Caco-2 (cell line): Measurements from ENCODE around the gene GNL3. TPM values are rescaled to one million over a fixed set of nuclear protein-coding genes. Genes with fewer than 3 reads are reported as not detected.
A peak's percentile ranks its signal among the peaks of the same experiment; 100 is the strongest.
"Not testable (repeated sequence)": the region's sequence is repeated elsewhere in the genome, so short reads cannot be mapped to it uniquely, and the experiment has no call there.

Experiments used
- BruUV-seq: library from RNA; stranded (reverse); fragments of 400-500 nt; replicated peaks from 2 replicates; lab custom pipeline; 2021; lab: Mats Ljungman, UMichigan
- CTCF ChIA-PET: fragments of 300-600 bp; sonication (Branson Sonifier 250); formaldehyde crosslinking; loops from one replicate; lab custom pipeline; 2022; ENCODE audit warnings: antibody characterized with exemption; lab: Charles Lee
- POLR2A ChIA-PET: fragments of 300-600 bp; sonication (Branson Sonifier 250); formaldehyde crosslinking; loops from one replicate; lab custom pipeline; 2022; ENCODE audit warnings: antibody characterized with exemption; lab: Charles Lee
- DNase-seq, 2 experiments: peaks; one replicate each; pipeline versions ENCODE4 v3.0.0 to v3.0.0-alpha.2; 2020 to 2022
- H3K27me3 ChIP-seq: replicated peaks from 2 replicates; pipeline ENCODE4 v1.6.0; 2011; ENCODE audit warnings: low read length; ENCODE audit not compliant: control insufficient read depth, insufficient read depth
- H3K36me3 ChIP-seq: 2 replicates; pipeline ENCODE4 v1.5.1; 2011; ENCODE audit warnings: low read length; ENCODE audit not compliant: control insufficient read depth, insufficient read depth
- H3K4me1 ChIP-seq: fragments of 250-450 bp; sonication (Bioruptor Pico); 2 replicates; pipeline ENCODE4 v1.5.1; 2020; ENCODE audit warnings: mild to moderate bottlenecking
- H3K4me3 ChIP-seq: 2 replicates; pipeline ENCODE4 v1.5.1; 2011; ENCODE audit warnings: low read depth, mild to moderate bottlenecking, control low read depth, low read length
- H3K9me3 ChIP-seq: fragments of 250-450 bp; sonication (Bioruptor Pico); 2 replicates; pipeline ENCODE4 v1.5.1; 2020; ENCODE audit warnings: mild to moderate bottlenecking, moderate library complexity
- H3K27ac Mint-ChIP-seq: one replicate; pipeline ENCODE4 v1.8.0; 2022; ENCODE audit warnings: mixed read lengths; ENCODE audit not compliant: unreplicated experiment
- H3K27me3 Mint-ChIP-seq: one replicate; pipeline ENCODE4 v1.8.0; 2022; ENCODE audit warnings: mixed read lengths; ENCODE audit not compliant: insufficient read depth, unreplicated experiment
- H3K36me3 Mint-ChIP-seq: one replicate; pipeline ENCODE4 v1.8.0; 2022; ENCODE audit warnings: mild to moderate bottlenecking, mixed read lengths; ENCODE audit not compliant: insufficient read depth, unreplicated experiment
- H3K4me1 Mint-ChIP-seq: one replicate; pipeline ENCODE4 v1.8.0; 2022; ENCODE audit warnings: low read depth, mixed read lengths; ENCODE audit not compliant: unreplicated experiment
- H3K4me3 Mint-ChIP-seq: one replicate; pipeline ENCODE4 v1.8.0; 2022; ENCODE audit warnings: mild to moderate bottlenecking, moderate library complexity, mixed read lengths; ENCODE audit not compliant: unreplicated experiment
- H3K9me3 Mint-ChIP-seq: one replicate; pipeline ENCODE4 v1.8.0; 2022; ENCODE audit warnings: mixed read lengths; ENCODE audit not compliant: unreplicated experiment
- intact Hi-C: fragments of 100-400 bp; cut with micrococcal nuclease; formaldehyde crosslinking; loops from one replicate; pipeline ENCODE4 v1.10.0; 2022; ENCODE audit not compliant: unreplicated experiment
- total RNA-seq: library from RNA; stranded (reverse); gene quantifications from 2 replicates; pipeline ENCODE4 v1.2.3, GENCODE V29; 2022
- TF ChIP-seq, protein P1 (sequence below), 2 experiments: fragments of 200-600 bp in 1 of 2; IDR thresholded peaks; 1 replicate in 1 of 2; 2 replicates in 1 of 2; pipeline versions ENCODE4 v1.5.1 to v1.8.0; 2011 to 2022; ENCODE audit warnings: antibody characterized with exemption in 1 of 2, control low read depth in 1 of 2, inconsistent platforms in 1 of 2, low read depth in 1 of 2, low read length in 1 of 2, mild to moderate bottlenecking in 1 of 2, moderate library complexity in 1 of 2; ENCODE audit not compliant: insufficient read depth in 1 of 2, severe bottlenecking in 1 of 2, unreplicated experiment in 1 of 2

Gene GNL3
- total RNA-seq, 1 experiment from 2014 or later, result 125 TPM

DNA sequence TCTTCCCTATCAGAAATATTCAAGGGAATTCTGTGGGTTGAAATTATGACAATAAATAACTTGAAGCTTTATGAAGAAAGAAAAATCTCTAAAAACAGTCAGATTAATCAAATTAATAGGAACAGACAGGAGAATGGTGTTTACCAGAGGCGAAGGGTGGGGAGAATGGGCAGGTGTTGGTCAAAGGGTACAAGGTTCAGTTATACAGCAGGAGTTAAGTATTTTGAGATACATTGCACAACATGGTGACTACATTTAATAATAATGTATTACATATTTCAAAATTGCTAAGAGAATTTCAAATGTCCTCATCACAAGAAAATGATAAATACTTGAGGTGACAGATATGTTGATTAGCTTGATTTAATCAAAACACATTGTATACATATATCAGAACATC lies 38.7 kb downstream of the GNL3 start:
- H3K36me3 Mint-ChIP-seq, result peaks cover 52% of the 10 kb centered on the region
- ChIA-PET POLR2A (no interaction called here), CTCF (no interaction called here)
- Histone ChIP-seq H3K4me1 (0 out of 2 replicates have a peak, but pooled peaks cover 3% of the 10 kb centered on the region), H3K27me3 (no peaks in the 10 kb centered on the region), H3K4me3 (no peak overlapping the region), H3K36me3 (peaks cover 2% of the 10 kb centered on the region; the same call in 1 of the 2 replicates), H3K9me3 (peaks cover 22% of the 10 kb centered on the region)
- H3K4me1 Mint-ChIP-seq, result no peaks in the 10 kb centered on the region
- no peaks in the 10 kb centered on the region for H3K27me3 Mint-ChIP-seq
- no TSS peak for BruUV-seq
- intact Hi-C loops, result no loop called here
- H3K27ac Mint-ChIP-seq, result no peak overlapping the region
- H3K4me3 Mint-ChIP-seq, result no peak overlapping the region
- TF ChIP-seq, protein P1, sequence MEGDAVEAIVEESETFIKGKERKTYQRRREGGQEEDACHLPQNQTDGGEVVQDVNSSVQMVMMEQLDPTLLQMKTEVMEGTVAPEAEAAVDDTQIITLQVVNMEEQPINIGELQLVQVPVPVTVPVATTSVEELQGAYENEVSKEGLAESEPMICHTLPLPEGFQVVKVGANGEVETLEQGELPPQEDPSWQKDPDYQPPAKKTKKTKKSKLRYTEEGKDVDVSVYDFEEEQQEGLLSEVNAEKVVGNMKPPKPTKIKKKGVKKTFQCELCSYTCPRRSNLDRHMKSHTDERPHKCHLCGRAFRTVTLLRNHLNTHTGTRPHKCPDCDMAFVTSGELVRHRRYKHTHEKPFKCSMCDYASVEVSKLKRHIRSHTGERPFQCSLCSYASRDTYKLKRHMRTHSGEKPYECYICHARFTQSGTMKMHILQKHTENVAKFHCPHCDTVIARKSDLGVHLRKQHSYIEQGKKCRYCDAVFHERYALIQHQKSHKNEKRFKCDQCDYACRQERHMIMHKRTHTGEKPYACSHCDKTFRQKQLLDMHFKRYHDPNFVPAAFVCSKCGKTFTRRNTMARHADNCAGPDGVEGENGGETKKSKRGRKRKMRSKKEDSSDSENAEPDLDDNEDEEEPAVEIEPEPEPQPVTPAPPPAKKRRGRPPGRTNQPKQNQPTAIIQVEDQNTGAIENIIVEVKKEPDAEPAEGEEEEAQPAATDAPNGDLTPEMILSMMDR (IDR thresholded peaks at IDR 0.05; ENCODE audit: insufficient read depth in 1 of 2, low read depth in 1 of 2, low read length in 1 of 2, severe bottlenecking in 1 of 2, unreplicated experiment in 1 of 2), result no peak
- H3K9me3 Mint-ChIP-seq, result peaks cover 41% of the 10 kb centered on the region
- no peak for DNase-seq

DNA sequence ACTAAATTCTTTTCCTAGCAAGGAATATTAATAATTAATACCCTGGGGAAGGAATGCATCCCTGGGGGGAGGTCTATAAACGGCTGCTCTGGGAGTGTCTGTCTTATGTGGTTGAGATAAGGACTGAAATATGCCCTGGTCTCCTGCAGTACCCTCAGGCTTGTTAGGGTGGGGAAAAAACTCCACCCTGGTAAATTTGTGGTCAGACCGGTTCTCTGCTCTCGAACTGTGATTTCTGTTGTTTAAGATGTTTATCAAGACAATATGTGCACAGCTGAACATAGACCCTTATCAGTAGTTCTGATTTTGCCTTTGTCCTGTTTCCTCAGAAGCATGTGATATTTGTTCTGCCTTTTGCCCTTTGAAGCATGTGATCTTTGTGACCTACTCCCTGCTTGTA lies 42.9 kb downstream of the GNL3 start:
- Mint-ChIP-seq H3K27ac (peak overlapping the region; percentile 29), H3K36me3 (peaks cover 77% of the 10 kb centered on the region), H3K9me3 (peaks cover 32% of the 10 kb centered on the region)
- intact Hi-C loops, result loop anchor here (2.0 kb wide), 1 partner anchor 24 kb away; no protein-coding TSS in a partner anchor
- CTCF ChIA-PET, H3K27me3 ChIP-seq, POLR2A ChIA-PET, H3K4me1 ChIP-seq, H3K27me3 Mint-ChIP-seq, H3K36me3 ChIP-seq, H3K4me3 Mint-ChIP-seq, BruUV-seq, H3K4me3 ChIP-seq, H3K4me1 Mint-ChIP-seq: not testable (repeated sequence)
- H3K9me3 ChIP-seq, result peaks cover 39% of the 10 kb centered on the region
- DNase-seq, result peak; percentile 66 to 74

DNA sequence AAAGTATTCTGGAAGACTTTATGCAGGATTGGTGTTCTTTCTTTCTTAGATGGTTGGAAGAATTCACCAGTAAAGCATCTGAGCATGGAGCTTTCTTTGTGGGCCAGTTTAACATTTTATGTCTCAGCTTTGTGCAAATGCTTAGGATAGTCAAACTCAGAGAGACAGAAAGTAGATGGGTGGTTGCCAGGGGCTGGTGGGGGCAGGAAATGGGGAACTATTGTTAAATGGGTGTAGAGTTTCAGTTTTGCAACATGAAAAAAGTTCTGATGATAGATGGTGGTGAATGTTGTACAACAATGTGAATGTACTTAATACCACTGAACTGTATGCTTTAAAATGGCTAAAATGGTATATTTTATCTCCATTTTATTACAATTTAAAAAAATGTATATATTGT lies 44.8 kb downstream of the GNL3 start:
- 0 out of 2 replicates have a peak, but pooled peaks cover 2% of the 10 kb centered on the region for H3K36me3 ChIP-seq
- CTCF ChIA-PET, result no interaction called here
- Mint-ChIP-seq H3K27ac (no peak overlapping the region), H3K9me3 (peaks cover 29% of the 10 kb centered on the region), H3K4me1 (no peaks in the 10 kb centered on the region), H3K36me3 (peaks cover 97% of the 10 kb centered on the region), H3K27me3 (no peaks in the 10 kb centered on the region), H3K4me3 (no peak overlapping the region)
- POLR2A ChIA-PET, result no interaction called here
- 0 out of 2 replicates have a peak, but pooled peaks cover 3% of the 10 kb centered on the region for H3K4me1 ChIP-seq
- no peak overlapping the region for H3K4me3 ChIP-seq
- no peak for DNase-seq
- TF ChIP-seq, protein P1 (IDR thresholded peaks at IDR 0.05; ENCODE audit: insufficient read depth in 1 of 2, low read depth in 1 of 2, low read length in 1 of 2, severe bottlenecking in 1 of 2, unreplicated experiment in 1 of 2), result no peak
- no peaks in the 10 kb centered on the region for H3K27me3 ChIP-seq
- intact Hi-C loops, result no loop called here
- BruUV-seq, result no TSS peak
- H3K9me3 ChIP-seq, result peaks cover 39% of the 10 kb centered on the region
